Subcutaneous abdominal adipose tissue (tissue), 5 donors: ENCODE results near the gene OR5AR1.

ENCODE experiments used
- H3K27ac ChIP-seq: one replicate; pipeline ENCODE4 v1.7.0; 2013; ENCODE audit warnings: low read depth, mild to moderate bottlenecking, inconsistent platforms, low read length, moderate library complexity
- H3K27me3 ChIP-seq, 5 donors: one replicate each; pipeline ENCODE4 v1.7.0; 2013; ENCODE audit warnings: low read length in 5 of 5, inconsistent platforms in 1 of 5; ENCODE audit not compliant: control insufficient read depth in 5 of 5, insufficient read depth in 4 of 5
- H3K36me3 ChIP-seq, 5 donors: one replicate each; pipeline ENCODE4 v1.7.0; 2013; ENCODE audit warnings: low read length in 5 of 5; ENCODE audit not compliant: control insufficient read depth in 5 of 5, insufficient read depth in 5 of 5
- H3K4me1 ChIP-seq, 5 donors: one replicate each; pipeline ENCODE4 v1.7.0; 2013; ENCODE audit warnings: low read length in 5 of 5, mild to moderate bottlenecking in 3 of 5, moderate library complexity in 1 of 5; ENCODE audit not compliant: control insufficient read depth in 5 of 5, insufficient read depth in 5 of 5
- H3K4me3 ChIP-seq, 5 donors: one replicate each; pipeline ENCODE4 v1.7.0; 2013; ENCODE audit warnings: low read length in 5 of 5, low read depth in 1 of 5
- H3K9ac ChIP-seq, 5 donors: one replicate each; pipeline ENCODE4 v1.7.0; 2013; ENCODE audit warnings: low read length in 5 of 5, mild to moderate bottlenecking in 4 of 5, moderate library complexity in 3 of 5
- H3K9me3 ChIP-seq, 5 donors: one replicate each; pipeline ENCODE4 v1.7.0; 2013; ENCODE audit warnings: low read length in 5 of 5; ENCODE audit not compliant: control insufficient read depth in 5 of 5
- donor health status: healthy.
- donor health status: healthy.
- donor health status: healthy.
- donor health status: healthy.
- donor health status: healthy.

OR5AR1 gene

DNA sequence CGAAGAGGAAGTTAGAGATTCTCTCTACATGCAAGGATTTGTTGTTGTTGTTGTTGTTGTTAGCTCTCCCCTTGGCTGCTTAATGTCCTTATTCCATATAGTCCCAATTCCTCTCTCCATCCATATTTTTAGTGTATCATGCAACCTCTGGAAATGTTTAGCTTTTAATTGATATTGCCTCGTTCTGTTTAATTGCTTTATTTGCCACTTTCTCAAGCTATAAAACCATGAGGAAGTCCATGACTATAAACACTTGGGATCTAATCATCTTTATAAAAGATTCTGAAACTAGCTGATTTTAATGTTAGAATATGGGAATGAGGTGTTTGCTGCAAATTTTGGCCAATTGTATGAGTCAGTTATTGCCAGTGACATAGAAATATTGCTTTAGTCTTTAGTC, 29.9 kb downstream of the OR5AR1 start:
- H3K4me1 ChIP-seq, result no peaks in the 10 kb centered on the region
- no peak overlapping the region for H3K9ac ChIP-seq
- no peaks in the 10 kb centered on the region for H3K36me3 ChIP-seq
- no peaks in the 10 kb centered on the region for H3K9me3 ChIP-seq
- no peak overlapping the region for H3K27ac ChIP-seq
- H3K4me3 ChIP-seq, result no peak overlapping the region
- no peaks in the 10 kb centered on the region for H3K27me3 ChIP-seq

GRCh38 chr11:56698795-56699194, 35.3 kb downstream of the OR5AR1 start, which contains the start of gene OR9G1:
OR9G1 (plus strand) TSS chr11:56699095; CDS start chr11:56700388, 1,293 bp downstream.
- Histone ChIP-seq H3K36me3 (no peaks in the 10 kb centered on the region), H3K9ac (no peak within 1 kb of the TSS), H3K9me3 (no peaks in the 10 kb centered on the region), H3K27ac (no peak within 1 kb of the TSS), H3K27me3 (peaks cover 0 to 2% (median 0%) of the 10 kb centered on the region in 5 donors), H3K4me1 (no peaks in the 10 kb centered on the region), H3K4me3 (no peak within 1 kb of the TSS)

DNA sequence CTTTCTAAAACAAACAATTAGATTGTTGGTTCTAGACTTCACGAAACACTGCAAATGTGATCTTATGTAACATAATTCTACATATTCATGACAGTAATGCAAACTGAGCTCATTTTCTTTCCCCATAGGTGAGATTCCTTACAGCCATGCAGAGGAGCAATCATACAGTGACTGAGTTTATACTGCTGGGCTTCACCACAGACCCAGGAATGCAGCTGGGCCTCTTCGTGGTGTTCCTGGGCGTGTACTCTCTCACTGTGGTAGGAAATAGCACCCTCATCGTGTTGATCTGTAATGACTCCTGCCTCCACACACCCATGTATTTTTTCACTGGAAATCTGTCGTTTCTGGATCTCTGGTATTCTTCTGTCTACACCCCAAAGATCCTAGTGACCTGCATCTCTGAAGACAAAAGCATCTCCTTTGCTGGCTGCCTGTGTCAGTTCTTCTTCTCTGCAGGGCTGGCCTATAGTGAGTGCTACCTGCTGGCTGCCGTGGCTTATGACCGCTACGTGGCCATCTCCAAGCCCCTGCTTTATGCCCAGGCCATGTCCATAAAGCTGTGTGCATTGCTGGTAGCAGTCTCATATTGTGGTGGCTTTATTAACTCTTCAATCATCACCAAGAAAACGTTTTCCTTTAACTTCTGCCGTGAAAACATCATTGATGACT, 36.9 kb downstream of the OR5AR1 start:
- H3K9ac ChIP-seq, result no peak overlapping the region
- H3K4me1 ChIP-seq, result no peaks in the 10 kb centered on the region
- H3K27ac ChIP-seq, result no peak overlapping the region
- no peak overlapping the region for H3K4me3 ChIP-seq
- no peaks in the 10 kb centered on the region for H3K36me3 ChIP-seq
- no peaks in the 10 kb centered on the region for H3K9me3 ChIP-seq
- H3K27me3 ChIP-seq, result peaks cover 0 to 2% (median 0%) of the 10 kb centered on the region in 5 donors

DNA sequence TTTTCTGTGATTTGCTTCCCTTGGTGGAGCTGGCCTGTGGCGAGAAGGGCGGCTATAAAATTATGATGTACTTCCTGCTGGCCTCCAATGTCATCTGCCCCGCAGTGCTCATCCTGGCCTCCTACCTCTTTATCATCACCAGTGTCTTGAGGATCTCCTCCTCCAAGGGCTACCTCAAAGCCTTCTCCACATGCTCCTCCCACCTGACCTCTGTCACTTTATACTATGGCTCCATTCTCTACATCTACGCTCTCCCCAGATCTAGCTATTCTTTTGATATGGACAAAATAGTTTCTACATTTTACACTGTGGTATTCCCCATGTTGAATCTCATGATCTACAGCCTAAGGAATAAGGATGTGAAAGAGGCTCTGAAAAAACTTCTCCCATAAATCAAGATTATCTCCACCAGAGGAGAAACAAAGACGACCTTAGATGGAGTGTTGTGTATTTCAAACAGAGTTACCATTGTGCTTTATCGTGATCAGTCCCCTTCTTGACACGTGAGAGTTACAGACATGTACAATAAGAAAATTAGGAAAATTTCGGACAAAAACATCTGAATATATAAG, 37.5 kb downstream of the OR5AR1 start:
- no peak overlapping the region for H3K4me3 ChIP-seq
- H3K4me1 ChIP-seq, result no peaks in the 10 kb centered on the region
- H3K27me3 ChIP-seq, result peaks cover 0 to 2% (median 0%) of the 10 kb centered on the region in 5 donors
- H3K36me3 ChIP-seq, result no peaks in the 10 kb centered on the region
- H3K27ac ChIP-seq, result no peak overlapping the region
- H3K9me3 ChIP-seq, result no peaks in the 10 kb centered on the region
- no peak overlapping the region for H3K9ac ChIP-seq

GRCh38 chr11:56705784-56706396, 42.4 kb downstream of the OR5AR1 start:
- Histone ChIP-seq H3K27ac (no peak overlapping the region), H3K4me3 (no peak overlapping the region), H3K4me1 (no peaks in the 10 kb centered on the region), H3K9ac (no peak overlapping the region), H3K9me3 (peaks cover 0 to 3% (median 0%) of the 10 kb centered on the region in 5 donors), H3K27me3 (peaks cover 0 to under 1% (median 0%) of the 10 kb centered on the region in 5 donors), H3K36me3 (no peaks in the 10 kb centered on the region)

DNA sequence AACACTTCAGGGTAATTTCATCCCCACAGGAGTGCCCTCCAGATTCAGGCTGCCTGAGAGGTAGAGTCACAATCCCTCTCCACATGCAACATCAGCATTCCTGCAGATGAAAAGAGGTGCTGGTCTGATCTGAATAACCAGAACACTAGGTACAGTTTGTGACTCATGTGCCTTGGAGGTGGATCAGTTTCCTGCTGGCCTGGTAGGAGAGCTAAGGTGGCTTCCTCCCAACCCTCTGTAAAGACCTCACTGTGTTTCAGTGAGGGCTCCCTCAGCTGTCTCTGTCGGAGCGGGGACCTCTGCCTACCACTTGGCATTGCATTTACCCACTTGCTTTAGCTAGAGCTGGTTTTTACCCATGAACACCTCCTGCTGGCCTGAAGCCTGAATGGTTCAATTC, 43.0 kb downstream of the OR5AR1 start:
- Histone ChIP-seq H3K4me3 (no peak overlapping the region), H3K4me1 (no peaks in the 10 kb centered on the region), H3K27ac (no peak overlapping the region), H3K36me3 (no peaks in the 10 kb centered on the region), H3K9me3 (peaks cover 0 to 3% (median 0%) of the 10 kb centered on the region in 5 donors), H3K27me3 (no peaks in the 10 kb centered on the region), H3K9ac (no peak overlapping the region)

DNA sequence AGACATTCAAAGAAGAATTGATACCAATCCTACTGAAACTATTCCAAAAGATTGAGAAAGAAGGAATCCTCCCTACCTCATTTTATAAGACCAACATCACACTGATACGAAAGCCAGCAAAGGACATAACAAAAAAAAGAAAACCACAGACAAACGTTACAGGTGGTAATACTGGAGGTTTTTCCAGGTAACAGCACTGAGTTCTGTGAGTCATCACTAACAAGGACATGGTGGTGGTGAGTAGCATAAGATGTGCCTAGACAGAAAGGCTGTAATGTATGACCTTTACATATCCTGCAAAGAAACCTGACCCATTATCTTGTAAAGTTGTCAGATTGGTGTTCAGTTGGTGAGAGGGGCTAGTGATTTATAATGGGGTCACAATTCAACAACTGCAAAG, 50.7 kb downstream of the OR5AR1 start:
- Histone ChIP-seq H3K4me1 (no peaks in the 10 kb centered on the region), H3K36me3 (no peaks in the 10 kb centered on the region), H3K9me3 (peaks cover 0 to 7% (median 2%) of the 10 kb centered on the region in 5 donors), H3K27me3 (no peaks in the 10 kb centered on the region), H3K4me3 (no peak overlapping the region), H3K9ac (no peak overlapping the region), H3K27ac (no peak overlapping the region)
